ENCODE measurements around the gene PRR18. TPM values are rescaled to one million over a fixed set of nuclear protein-coding genes. Genes with fewer than 3 reads are reported as not detected.
A peak's percentile ranks its signal among the peaks of the same experiment; 100 is the strongest.
"Not testable (repeated sequence)": the region's sequence is repeated elsewhere in the genome, so short reads cannot be mapped to it uniquely, and the experiment has no call there.

The PRR18 gene, protein sequence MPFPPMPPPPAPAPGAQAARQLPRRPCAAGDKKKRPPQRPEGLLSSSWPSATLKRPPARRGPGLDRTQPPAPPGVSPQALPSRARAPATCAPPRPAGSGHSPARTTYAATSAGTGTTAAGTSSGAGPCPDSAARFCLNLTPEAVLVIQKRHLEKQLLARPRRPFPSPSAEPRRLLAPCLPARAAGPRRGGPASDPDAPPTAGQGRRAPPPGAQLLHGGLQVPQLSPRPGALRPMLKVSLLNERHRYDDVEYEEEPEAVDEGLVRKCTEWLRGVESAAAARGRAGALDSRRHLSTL
- total RNA-seq (not detected), polyA plus RNA-seq (0.02 TPM)
- long read RNA-seq, donor 1, result 0 reads
- long read RNA-seq, donor 2, result 0 reads
- long read RNA-seq, donor 3, result 0 reads
- long read RNA-seq, donor 4, result 0 reads

DNA sequence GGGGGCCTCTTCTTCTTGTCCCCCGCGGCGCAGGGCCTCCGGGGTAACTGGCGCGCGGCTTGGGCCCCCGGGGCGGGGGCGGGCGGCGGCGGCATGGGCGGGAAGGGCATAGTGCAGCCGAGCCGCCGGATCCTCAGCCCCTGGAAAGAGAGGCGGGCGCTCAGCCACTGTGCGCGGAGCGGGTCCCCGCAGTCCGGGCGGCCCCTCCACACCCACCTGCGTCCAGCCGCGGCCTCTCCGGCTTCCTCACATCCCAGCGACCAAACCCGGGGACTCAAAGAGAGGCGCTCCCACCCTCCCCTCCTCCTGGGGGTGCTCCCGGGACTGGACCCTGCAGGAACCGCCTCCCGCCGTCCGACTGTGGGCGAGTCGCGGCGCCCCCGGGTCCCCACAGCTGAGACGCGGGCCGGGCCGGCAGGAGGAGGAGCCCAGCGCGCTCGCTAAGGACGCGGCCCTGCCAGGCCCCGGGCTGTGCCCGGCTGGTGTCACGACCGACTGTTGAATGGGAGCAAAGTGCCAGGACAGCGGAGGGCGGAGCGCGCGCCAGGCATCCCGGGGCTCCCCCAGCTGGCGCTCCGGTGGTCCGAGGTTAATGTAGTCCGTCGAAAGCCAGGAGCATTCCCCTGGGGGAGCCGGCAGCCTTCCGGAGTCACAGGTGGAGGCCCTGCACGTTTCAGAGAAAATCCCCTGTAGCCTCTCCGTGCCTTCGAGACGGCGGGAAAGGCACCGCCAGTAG, at the start of gene PRR18:
Gene PRR18, minus strand, starts transcription at position 360 of the 736 bp plus-strand sequence. Its CDS starts 250 bp downstream, at position 110.
- peak; percentile 50 to 59 for ATAC-seq
- Histone ChIP-seq H3K27me3 (ENCODE audit: control insufficient read depth, insufficient read depth) (no peaks in the 10 kb centered on the region), H3K9me3 (ENCODE audit: control insufficient read depth, low read length) (no peaks in the 10 kb centered on the region), H3K27ac (ENCODE audit: low read length) (no peak within 1 kb of the TSS), H3K4me1 (ENCODE audit: control insufficient read depth, insufficient read depth, low read length) (no peaks in the 10 kb centered on the region), H3K4me3 (ENCODE audit: low read length) (peak within 1 kb of the TSS; percentile 63)
- intact Hi-C loops (cut with DNase I), result no loop called here
- peak in 1 of 3 donors; percentile 59 for DNase-seq
- under 1% methylated on average over 74 of the region's 74 CpGs for WGBS

GRCh38 chr6:166355552-166355951, 47.4 kb upstream of the PRR18 start:
- Histone ChIP-seq H3K4me3 (ENCODE audit: low read length) (no peak overlapping the region), H3K9me3 (ENCODE audit: control insufficient read depth, low read length) (no peaks in the 10 kb centered on the region), H3K27ac (ENCODE audit: low read length) (no peak overlapping the region), H3K4me1 (ENCODE audit: control insufficient read depth, insufficient read depth, low read length) (peaks cover 1% of the 10 kb centered on the region), H3K27me3 (ENCODE audit: control insufficient read depth, insufficient read depth) (no peaks in the 10 kb centered on the region)
- 73% methylated on average over 5 of the region's 5 CpGs for WGBS
- DNase-seq, result no peak
- no peak for ATAC-seq
- intact Hi-C loops (cut with DNase I), result no loop called here

GRCh38 chr6:166354965-166355364, 46.8 kb upstream of the PRR18 start:
- no peaks in the 10 kb centered on the region for H3K4me1 ChIP-seq (ENCODE audit: control insufficient read depth, insufficient read depth, low read length)
- H3K27me3 ChIP-seq (ENCODE audit: control insufficient read depth, insufficient read depth), result no peaks in the 10 kb centered on the region
- ATAC-seq (no peak), DNase-seq (no peak)
- 98% methylated on average over 4 of the region's 4 CpGs for WGBS
- intact Hi-C loops (cut with DNase I), result no loop called here
- H3K4me3 ChIP-seq (ENCODE audit: low read length), result no peak overlapping the region
- H3K9me3 ChIP-seq (ENCODE audit: control insufficient read depth, low read length), result no peaks in the 10 kb centered on the region
- H3K27ac ChIP-seq (ENCODE audit: low read length), result no peak overlapping the region

- 82% methylated on average over 4 of the region's 4 CpGs for WGBS
- no peak for ATAC-seq
- intact Hi-C loops (cut with DNase I), result no loop called here
- H3K27me3 ChIP-seq (ENCODE audit: control insufficient read depth, insufficient read depth), result no peaks in the 10 kb centered on the region
- H3K27ac ChIP-seq (ENCODE audit: low read length), result no peak overlapping the region
- H3K4me1 ChIP-seq (ENCODE audit: control insufficient read depth, insufficient read depth, low read length), result no peaks in the 10 kb centered on the region
- no peak overlapping the region for H3K4me3 ChIP-seq (ENCODE audit: low read length)
- H3K9me3 ChIP-seq (ENCODE audit: control insufficient read depth, low read length), result no peaks in the 10 kb centered on the region
- DNase-seq, result no peak
Observed at GRCh38 chr6:166354143-166354542, 46.0 kb upstream of the PRR18 start.

DNA sequence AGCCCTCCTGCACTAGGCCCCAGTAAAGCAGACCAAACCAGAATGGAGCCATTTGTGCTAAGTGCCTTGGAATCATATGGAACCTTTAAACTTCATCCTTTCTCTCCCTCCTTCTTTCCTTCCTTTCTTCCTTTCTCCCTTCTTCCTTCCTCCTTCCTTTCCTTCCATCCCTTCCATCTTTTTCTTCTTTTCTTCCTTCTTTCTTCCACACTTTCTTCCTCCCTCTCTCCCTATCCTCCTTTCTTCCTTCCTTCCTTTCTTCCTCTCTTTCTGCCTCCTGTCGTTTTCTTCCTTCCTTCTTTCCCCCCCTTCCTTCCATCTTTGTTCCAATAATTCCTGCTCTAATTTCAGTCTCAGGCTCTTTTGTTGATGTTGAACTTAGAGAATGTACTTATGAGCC, 45.3 kb upstream of the PRR18 start:
- intact Hi-C loops (cut with DNase I), result no loop called here
- ATAC-seq, result no peak
- DNase-seq, result no peak
- Histone ChIP-seq H3K9me3 (ENCODE audit: control insufficient read depth, low read length) (no peaks in the 10 kb centered on the region), H3K27ac (ENCODE audit: low read length) (no peak overlapping the region), H3K4me1 (ENCODE audit: control insufficient read depth, insufficient read depth, low read length) (no peaks in the 10 kb centered on the region), H3K27me3 (ENCODE audit: control insufficient read depth, insufficient read depth) (no peaks in the 10 kb centered on the region), H3K4me3 (ENCODE audit: low read length) (no peak overlapping the region)
- 65% methylated on average over 1 of the region's 1 CpG for WGBS

GRCh38 chr6:166352923-166353322, 44.7 kb upstream of the PRR18 start:
- intact Hi-C loops (cut with DNase I), result no loop called here
- DNase-seq (no peak), ATAC-seq (no peak)
- Histone ChIP-seq H3K27ac (ENCODE audit: low read length) (no peak overlapping the region), H3K27me3 (ENCODE audit: control insufficient read depth, insufficient read depth) (no peaks in the 10 kb centered on the region), H3K4me3 (ENCODE audit: low read length) (no peak overlapping the region), H3K4me1 (ENCODE audit: control insufficient read depth, insufficient read depth, low read length) (no peaks in the 10 kb centered on the region), H3K9me3 (ENCODE audit: control insufficient read depth, low read length) (no peaks in the 10 kb centered on the region)

DNA sequence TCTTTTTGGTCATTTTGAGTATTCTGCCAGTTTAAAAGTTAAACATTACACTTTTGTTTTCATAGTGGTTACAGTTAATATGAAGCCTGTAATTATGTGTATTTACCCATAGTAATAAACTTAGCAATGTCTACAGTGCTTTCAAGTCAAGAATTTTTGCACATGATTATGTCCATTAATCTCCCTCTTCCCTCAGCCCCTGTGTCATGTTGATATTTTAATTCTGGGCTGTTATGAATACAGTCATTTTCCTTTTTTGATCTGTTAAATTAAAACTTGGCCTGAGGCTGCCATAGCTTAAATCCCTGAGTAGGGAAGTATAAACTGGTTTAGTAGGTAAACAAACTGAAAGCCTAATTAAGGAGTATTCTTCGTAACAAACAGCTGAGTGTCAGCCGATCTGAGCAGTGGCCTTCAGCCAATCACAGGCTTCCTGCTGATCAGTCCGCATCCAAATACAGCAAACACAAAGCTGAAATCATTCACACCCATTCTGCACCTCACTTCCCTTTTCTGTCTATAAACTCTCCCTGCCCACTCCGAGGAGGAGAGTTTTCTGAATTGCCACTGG, 43.6 kb upstream of the PRR18 start:
- Histone ChIP-seq H3K4me3 (ENCODE audit: low read length) (no peak overlapping the region), H3K27me3 (ENCODE audit: control insufficient read depth, insufficient read depth) (no peaks in the 10 kb centered on the region), H3K27ac (ENCODE audit: low read length) (no peak overlapping the region), H3K4me1 (ENCODE audit: control insufficient read depth, insufficient read depth, low read length) (no peaks in the 10 kb centered on the region), H3K9me3 (ENCODE audit: control insufficient read depth, low read length) (no peaks in the 10 kb centered on the region)
- 14% methylated on average over 4 of the region's 4 CpGs for WGBS
- DNase-seq (peak in 1 of 3 donors; percentile 47), ATAC-seq (peak; percentile 62 to 64)
- intact Hi-C loops (cut with DNase I), result no loop called here

GRCh38 chr6:166348305-166348949, 40.2 kb upstream of the PRR18 start:
- H3K27me3 ChIP-seq (ENCODE audit: control insufficient read depth, insufficient read depth), result no peaks in the 10 kb centered on the region
- H3K4me1 ChIP-seq (ENCODE audit: control insufficient read depth, insufficient read depth, low read length), result no peaks in the 10 kb centered on the region
- intact Hi-C loops (cut with DNase I), result no loop called here
- no peak overlapping the region for H3K27ac ChIP-seq (ENCODE audit: low read length)
- no peak overlapping the region for H3K4me3 ChIP-seq (ENCODE audit: low read length)
- DNase-seq (no peak), ATAC-seq (no peak)
- WGBS, result 82% methylated on average over 6 of the region's 6 CpGs
- H3K9me3 ChIP-seq (ENCODE audit: control insufficient read depth, low read length), result no peaks in the 10 kb centered on the region

DNA sequence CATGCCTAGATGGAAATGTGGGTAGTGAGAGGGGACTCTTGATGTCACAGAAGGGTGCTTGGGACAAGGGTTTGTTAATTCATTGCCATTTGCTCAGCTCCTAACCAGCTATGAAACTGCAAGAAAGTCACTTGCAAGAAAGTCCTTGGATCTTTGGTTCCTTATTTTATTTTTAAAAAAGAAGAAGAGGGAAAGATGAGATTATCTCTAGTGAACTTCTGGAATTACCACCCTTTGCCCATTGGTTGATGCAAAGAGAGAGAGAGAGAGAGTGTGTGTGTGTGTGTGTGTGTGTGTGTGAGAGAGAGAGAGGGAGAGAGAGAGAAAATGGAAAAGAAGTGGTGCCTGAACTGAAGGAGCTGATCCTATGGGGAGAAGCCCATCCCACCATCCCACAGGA, 38.8 kb upstream of the PRR18 start:
- no peak overlapping the region for H3K27ac ChIP-seq (ENCODE audit: low read length)
- DNase-seq (no peak), ATAC-seq (no peak)
- H3K9me3 ChIP-seq (ENCODE audit: control insufficient read depth, low read length), result no peaks in the 10 kb centered on the region
- H3K27me3 ChIP-seq (ENCODE audit: control insufficient read depth, insufficient read depth), result no peaks in the 10 kb centered on the region
- intact Hi-C loops (cut with DNase I), result no loop called here
- H3K4me1 ChIP-seq (ENCODE audit: control insufficient read depth, insufficient read depth, low read length), result no peaks in the 10 kb centered on the region
- H3K4me3 ChIP-seq (ENCODE audit: low read length), result no peak overlapping the region

GRCh38 chr6:166346449-166346848, 38.3 kb upstream of the PRR18 start:
- no peak for ATAC-seq
- no peak for DNase-seq
- Histone ChIP-seq H3K27ac (ENCODE audit: low read length) (no peak overlapping the region), H3K9me3 (ENCODE audit: control insufficient read depth, low read length) (no peaks in the 10 kb centered on the region), H3K27me3 (ENCODE audit: control insufficient read depth, insufficient read depth) (no peaks in the 10 kb centered on the region), H3K4me3 (ENCODE audit: low read length) (no peak overlapping the region), H3K4me1 (ENCODE audit: control insufficient read depth, insufficient read depth, low read length) (no peaks in the 10 kb centered on the region)
- WGBS, result 89% methylated on average over 3 of the region's 3 CpGs
- intact Hi-C loops (cut with DNase I), result no loop called here

DNA sequence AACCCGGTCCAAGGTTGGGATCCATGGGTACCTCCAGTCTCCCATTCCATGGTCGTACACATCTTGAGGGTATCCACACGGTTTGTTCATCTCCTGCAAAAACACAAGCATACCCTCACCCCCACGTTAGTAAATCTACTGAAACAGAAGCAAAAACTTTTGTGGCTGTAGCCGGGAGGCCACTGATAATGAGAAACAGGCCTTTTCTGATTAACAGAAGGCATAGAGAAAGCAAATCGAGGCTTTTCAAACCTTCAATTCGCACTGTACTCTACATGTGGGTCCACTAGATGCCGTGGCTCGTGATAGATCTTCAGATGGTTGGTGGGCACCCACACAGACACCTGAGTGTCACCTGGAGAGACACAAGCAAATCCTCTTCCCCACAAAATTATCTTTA, 37.5 kb upstream of the PRR18 start:
- ATAC-seq; intact Hi-C loops (cut with DNase I); H3K9me3 ChIP-seq (ENCODE audit: control insufficient read depth, low read length); H3K4me1 ChIP-seq (ENCODE audit: control insufficient read depth, insufficient read depth, low read length); H3K27me3 ChIP-seq (ENCODE audit: control insufficient read depth, insufficient read depth); H3K27ac ChIP-seq (ENCODE audit: low read length); DNase-seq; H3K4me3 ChIP-seq (ENCODE audit: low read length): not testable (repeated sequence)
- 82% methylated on average over 9 of the region's 9 CpGs for WGBS
